ENCODE data around the gene RFX5.

GRCh38 chr1:151293093-151293492 lies 54.0 kb downstream of the RFX5 start:
- no peak for TF ChIP-seq CTCF (IDR thresholded peaks at IDR 0.05)
- TF ChIP-seq EP300 (IDR thresholded peaks at IDR 0.05) = no peak
- TF ChIP-seq POLR2AphosphoS5 (IDR thresholded peaks at IDR 0.05) = no peak
- TF ChIP-seq POLR2A (IDR thresholded peaks at IDR 0.05) = no peak

Data from upper lobe of left lung (tissue), 4 donors.